GM12878 (cell line): ENCODE results near the gene DRICH1.

Experiments
- BCL11A ChIP-seq: IDR thresholded peaks from 2 replicates; pipeline ENCODE4 v1.6.1; 2011; ENCODE audit warnings: low read depth, low read length
- CTCF ChIP-seq, 3 experiments: IDR thresholded peaks in 2 of 3; conservative IDR thresholded peaks in 1 of 3; 2 replicates each; pipeline ENCODE4 v1.5.1; 2011; ENCODE audit warnings: low read depth in 3 of 3, low read length in 3 of 3, mild to moderate bottlenecking in 3 of 3, control low read depth in 2 of 3, moderate library complexity in 2 of 3, inconsistent platforms in 1 of 3, mixed read lengths in 1 of 3; ENCODE audit not compliant: control insufficient read depth in 2 of 3, insufficient read depth in 1 of 3; ENCODE audit errors: extremely low read depth in 1 of 3

DNA sequence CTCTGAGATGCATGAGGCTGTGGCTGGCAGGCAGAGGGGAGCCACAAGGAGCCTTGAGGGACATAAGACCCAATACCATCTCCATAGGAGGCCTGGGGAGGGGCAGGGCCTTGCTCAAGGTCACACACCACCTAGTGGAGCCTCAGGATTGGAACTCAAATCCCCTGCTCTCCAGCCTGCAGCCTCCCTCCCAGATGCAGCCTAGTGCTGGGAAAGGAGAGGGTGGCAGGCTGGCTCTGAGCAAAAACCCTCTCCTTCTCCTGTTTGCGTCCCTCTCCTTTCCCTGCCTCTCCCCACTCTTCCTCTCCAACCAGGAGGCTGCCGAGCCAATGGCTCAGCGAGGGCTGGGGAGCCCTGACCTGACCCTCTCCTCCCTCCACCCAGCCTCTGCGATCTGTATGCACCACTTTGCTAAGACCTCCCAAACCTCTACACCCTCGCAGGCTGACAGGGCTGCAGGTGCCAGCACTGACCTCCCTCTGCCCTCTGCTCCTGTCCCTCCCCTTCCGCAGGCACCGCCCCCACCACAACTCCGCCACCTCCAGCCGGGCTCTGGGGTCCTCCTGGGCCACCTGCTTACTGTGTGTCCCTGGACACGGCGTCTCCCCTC lies 66.7 kb downstream of the DRICH1 start:
- TF ChIP-seq BCL11A, result no peak
- TF ChIP-seq CTCF (IDR thresholded peaks at IDR 0.05 in 2 of 3, conservative IDR thresholded peaks at IDR 0.05 in 1 of 3; ENCODE audit: control insufficient read depth in 2 of 3, extremely low read depth in 1 of 3, insufficient read depth in 1 of 3, low read depth in 3 of 3, low read length in 3 of 3), result 0 out of 6 replicates have a peak, but pooled peaks of 1 of the 3 experiments have one; percentile 14
